ENCODE data around the gene CPED1.

The CPED1 gene

DNA sequence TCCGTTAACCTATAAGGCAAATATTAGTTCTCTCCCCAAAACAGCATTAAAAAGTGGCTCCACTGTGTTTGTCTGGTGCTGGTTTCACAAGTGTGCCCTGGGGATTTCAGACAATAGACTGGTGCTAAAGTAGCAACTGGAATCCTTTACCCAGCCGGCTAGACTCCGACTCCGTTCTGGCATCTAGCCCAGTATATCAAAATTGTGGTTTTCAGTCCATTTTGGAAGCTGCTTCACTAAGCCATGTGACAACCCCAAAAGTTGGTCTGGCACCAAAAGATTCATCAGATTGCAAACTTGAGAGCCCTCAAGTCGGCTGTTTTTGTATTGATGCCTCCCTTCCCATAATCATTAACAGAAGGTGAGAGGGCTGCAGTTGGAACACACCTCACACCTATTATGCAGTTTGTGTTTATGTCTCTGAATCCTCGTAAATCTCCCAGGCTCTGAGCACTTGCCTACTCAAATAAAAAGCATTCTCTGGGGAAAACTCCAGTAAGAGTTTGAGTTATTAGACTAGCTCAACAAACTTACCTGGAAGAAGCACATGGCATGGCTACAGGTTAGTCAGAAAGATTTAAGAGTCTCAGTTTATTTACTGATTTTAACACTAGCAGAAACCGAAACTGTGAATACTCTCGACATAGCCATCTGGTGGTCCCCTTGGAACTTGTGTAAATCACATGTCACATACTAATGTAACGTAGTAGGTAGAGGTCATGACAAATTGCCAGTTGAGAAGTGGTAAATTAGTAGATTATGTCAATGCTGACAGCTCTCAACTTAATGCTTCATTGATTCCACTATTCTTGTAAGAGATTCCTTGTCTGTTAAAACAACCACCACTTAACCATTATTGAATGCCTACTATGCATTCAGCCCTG is 325.5 kb downstream of the CPED1 start:
- no peaks in the 10 kb centered on the region; the same call in 1 of the 2 replicates for H3K9me3 ChIP-seq (ENCODE audit: control insufficient read depth, insufficient read depth, low read depth, low read length)
- POLR2A ChIA-PET, result no interaction called here
- peaks cover 9% of the 10 kb centered on the region for H3K4me1 ChIP-seq (ENCODE audit: control insufficient read depth, insufficient read depth, low read length)
- peak overlapping the region; percentile 11 for H3K4me3 ChIP-seq (ENCODE audit: low read depth, low read length)
- H3K27ac ChIP-seq (ENCODE audit: extremely low read depth, low read depth, low read length), result peak overlapping the region; percentile 90
- H3K36me3 ChIP-seq (ENCODE audit: control insufficient read depth in 2 of 2, insufficient read depth in 1 of 2, low read length in 2 of 2), result no peaks in the 10 kb centered on the region
- CTCF ChIA-PET, result interaction anchor here (0.6 kb wide), 1 partner anchor 244 kb away, joined by 3 read pairs; no protein-coding TSS in a partner anchor
- peak; percentile 44 for TF ChIP-seq ZBTB8A (tag by site-specific recombination; IDR thresholded peaks at IDR 0.05)
- no peak for TF ChIP-seq ZNF221 (tag by site-specific recombination; IDR thresholded peaks at IDR 0.05; ENCODE audit: borderline replicate concordance)
- no peak for TF ChIP-seq ZNF529 (tag by site-specific recombination; IDR thresholded peaks at IDR 0.05; ENCODE audit: insufficient replicate concordance)
- TF ChIP-seq ZNF560 (tag by site-specific recombination; IDR thresholded peaks at IDR 0.05; ENCODE audit: borderline replicate concordance), result no peak
- peak; percentile 99 for TF ChIP-seq SP7 (tag by site-specific recombination; IDR thresholded peaks at IDR 0.05)
- no peak for TF ChIP-seq ZNF280D (tag by site-specific recombination; IDR thresholded peaks at IDR 0.05)
- no peak; the same call in 1 of the 2 replicates for TF ChIP-seq ZNF391 (tag by site-specific recombination; IDR thresholded peaks at IDR 0.05; ENCODE audit: borderline replicate concordance, low read depth)
- TF ChIP-seq, protein P1, sequence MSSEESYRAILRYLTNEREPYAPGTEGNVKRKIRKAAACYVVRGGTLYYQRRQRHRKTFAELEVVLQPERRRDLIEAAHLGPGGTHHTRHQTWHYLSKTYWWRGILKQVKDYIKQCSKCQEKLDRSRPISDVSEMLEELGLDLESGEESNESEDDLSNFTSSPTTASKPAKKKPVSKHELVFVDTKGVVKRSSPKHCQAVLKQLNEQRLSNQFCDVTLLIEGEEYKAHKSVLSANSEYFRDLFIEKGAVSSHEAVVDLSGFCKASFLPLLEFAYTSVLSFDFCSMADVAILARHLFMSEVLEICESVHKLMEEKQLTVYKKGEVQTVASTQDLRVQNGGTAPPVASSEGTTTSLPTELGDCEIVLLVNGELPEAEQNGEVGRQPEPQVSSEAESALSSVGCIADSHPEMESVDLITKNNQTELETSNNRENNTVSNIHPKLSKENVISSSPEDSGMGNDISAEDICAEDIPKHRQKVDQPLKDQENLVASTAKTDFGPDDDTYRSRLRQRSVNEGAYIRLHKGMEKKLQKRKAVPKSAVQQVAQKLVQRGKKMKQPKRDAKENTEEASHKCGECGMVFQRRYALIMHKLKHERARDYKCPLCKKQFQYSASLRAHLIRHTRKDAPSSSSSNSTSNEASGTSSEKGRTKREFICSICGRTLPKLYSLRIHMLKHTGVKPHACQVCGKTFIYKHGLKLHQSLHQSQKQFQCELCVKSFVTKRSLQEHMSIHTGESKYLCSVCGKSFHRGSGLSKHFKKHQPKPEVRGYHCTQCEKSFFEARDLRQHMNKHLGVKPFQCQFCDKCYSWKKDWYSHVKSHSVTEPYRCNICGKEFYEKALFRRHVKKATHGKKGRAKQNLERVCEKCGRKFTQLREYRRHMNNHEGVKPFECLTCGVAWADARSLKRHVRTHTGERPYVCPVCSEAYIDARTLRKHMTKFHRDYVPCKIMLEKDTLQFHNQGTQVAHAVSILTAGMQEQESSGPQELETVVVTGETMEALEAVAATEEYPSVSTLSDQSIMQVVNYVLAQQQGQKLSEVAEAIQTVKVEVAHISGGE (tag by site-specific recombination; conservative IDR thresholded peaks at IDR 0.05; ENCODE audit: low read depth), result no peak
- no peak; the same call in 1 of the 2 replicates for TF ChIP-seq ZNF341 (tag by site-specific recombination; IDR thresholded peaks at IDR 0.05; ENCODE audit: low read depth)
- TF ChIP-seq ZNF530 (tag by site-specific recombination; IDR thresholded peaks at IDR 0.05; ENCODE audit: low read depth), result no peak
- TF ChIP-seq ZNF311 (tag by site-specific recombination; IDR thresholded peaks at IDR 0.05; ENCODE audit: borderline replicate concordance), result no peak
- no peak for TF ChIP-seq PRDM1 (tag by site-specific recombination; IDR thresholded peaks at IDR 0.05)
- no peak for TF ChIP-seq BCL11A (tag by site-specific recombination; IDR thresholded peaks at IDR 0.05; ENCODE audit: low read depth)
- no peak for TF ChIP-seq ZNF114 (tag by site-specific recombination; IDR thresholded peaks at IDR 0.05)
- no peak for TF ChIP-seq AEBP2 (tag by site-specific recombination; IDR thresholded peaks at IDR 0.05; ENCODE audit: borderline replicate concordance)
- TF ChIP-seq KLF8 (tag by site-specific recombination; IDR thresholded peaks at IDR 0.05), result peak; percentile 50
- peak; percentile 55; the same call in 1 of the 2 replicates for TF ChIP-seq ZSCAN30 (tag by site-specific recombination; IDR thresholded peaks at IDR 0.05)
- TF ChIP-seq GLI2 (tag by site-specific recombination; IDR thresholded peaks at IDR 0.05; ENCODE audit: borderline replicate concordance, low read depth), result peak; percentile 87; the same call in 1 of the 2 replicates
- TF ChIP-seq, protein P2, sequence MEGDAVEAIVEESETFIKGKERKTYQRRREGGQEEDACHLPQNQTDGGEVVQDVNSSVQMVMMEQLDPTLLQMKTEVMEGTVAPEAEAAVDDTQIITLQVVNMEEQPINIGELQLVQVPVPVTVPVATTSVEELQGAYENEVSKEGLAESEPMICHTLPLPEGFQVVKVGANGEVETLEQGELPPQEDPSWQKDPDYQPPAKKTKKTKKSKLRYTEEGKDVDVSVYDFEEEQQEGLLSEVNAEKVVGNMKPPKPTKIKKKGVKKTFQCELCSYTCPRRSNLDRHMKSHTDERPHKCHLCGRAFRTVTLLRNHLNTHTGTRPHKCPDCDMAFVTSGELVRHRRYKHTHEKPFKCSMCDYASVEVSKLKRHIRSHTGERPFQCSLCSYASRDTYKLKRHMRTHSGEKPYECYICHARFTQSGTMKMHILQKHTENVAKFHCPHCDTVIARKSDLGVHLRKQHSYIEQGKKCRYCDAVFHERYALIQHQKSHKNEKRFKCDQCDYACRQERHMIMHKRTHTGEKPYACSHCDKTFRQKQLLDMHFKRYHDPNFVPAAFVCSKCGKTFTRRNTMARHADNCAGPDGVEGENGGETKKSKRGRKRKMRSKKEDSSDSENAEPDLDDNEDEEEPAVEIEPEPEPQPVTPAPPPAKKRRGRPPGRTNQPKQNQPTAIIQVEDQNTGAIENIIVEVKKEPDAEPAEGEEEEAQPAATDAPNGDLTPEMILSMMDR (tag by site-specific recombination; IDR thresholded peaks at IDR 0.05), result no peak
- TF ChIP-seq ZNF146 (tag by site-specific recombination; IDR thresholded peaks at IDR 0.05), result no peak
- TF ChIP-seq ZSCAN4 (tag by site-specific recombination; IDR thresholded peaks at IDR 0.05), result 0 out of 2 replicates have a peak, but pooled peaks have one; percentile 15
